A673 (cell line): Measurements from ENCODE around the gene OTOG. TPM values are rescaled to one million over a fixed set of nuclear protein-coding genes. Genes with fewer than 3 reads are reported as not detected.

Experiments used
- BruUV-seq: library from RNA; stranded (reverse); fragments of 400-500 nt; replicated peaks from 2 replicates; lab custom pipeline; 2021; lab: Mats Ljungman, UMichigan
- CTCF ChIA-PET: fragments of 300-600 bp; sonication (Branson Sonifier 250); formaldehyde crosslinking; loops from one replicate; lab custom pipeline; 2022; ENCODE audit warnings: antibody characterized with exemption; lab: Charles Lee
- POLR2A ChIA-PET: fragments of 300-600 bp; sonication (Branson Sonifier 250); formaldehyde crosslinking; loops from one replicate; lab custom pipeline; 2022; ENCODE audit warnings: antibody characterized with exemption; ENCODE audit not compliant: low non-redundant PET; lab: Charles Lee
- DNase-seq: peaks from one replicate; pipeline ENCODE4 v3.0.0-alpha.2; 2015; ENCODE audit warnings: low spot score
- H3K27ac ChIP-seq: fragments of 200-600 bp; sonication (generic); 2 replicates; pipeline ENCODE4 v1.5.1; 2016; ENCODE audit warnings: mixed run types, low read depth, mild to moderate bottlenecking, mixed read lengths, antibody characterized with exemption, low read length; ENCODE audit not compliant: poor library complexity, severe bottlenecking
- H3K27me3 ChIP-seq: fragments of 200-600 bp; sonication (generic); replicated peaks from 2 replicates; pipeline ENCODE4 v1.6.1; 2017; ENCODE audit warnings: mixed run types, low read depth, mild to moderate bottlenecking, mixed read lengths, antibody characterized with exemption, low read length; ENCODE audit not compliant: insufficient read depth, poor library complexity
- H3K36me3 ChIP-seq: fragments of 200-600 bp; sonication (generic); 2 replicates; pipeline ENCODE4 v1.6.1; 2016; ENCODE audit warnings: mixed run types, mild to moderate bottlenecking, mixed read lengths, antibody characterized with exemption, low read length; ENCODE audit not compliant: insufficient read depth, poor library complexity, severe bottlenecking
- H3K4me1 ChIP-seq: fragments of 200-600 bp; sonication (generic); 2 replicates; pipeline ENCODE4 v1.6.1; 2017; ENCODE audit warnings: mixed run types, mild to moderate bottlenecking, mixed read lengths, antibody characterized with exemption, low read length; ENCODE audit not compliant: insufficient read depth, poor library complexity, severe bottlenecking
- H3K4me3 ChIP-seq: fragments of 200-600 bp; sonication (generic); 2 replicates; pipeline ENCODE4 v1.5.1; 2016; ENCODE audit warnings: low read depth, mixed run types, mild to moderate bottlenecking, mixed read lengths, low read length; ENCODE audit not compliant: poor library complexity, severe bottlenecking
- H3K9me3 ChIP-seq: fragments of 200-600 bp; sonication (generic); 2 replicates; pipeline ENCODE4 v1.6.1; 2016; ENCODE audit warnings: mixed run types, low read depth, mild to moderate bottlenecking, mixed read lengths, antibody characterized with exemption, low read length; ENCODE audit not compliant: poor library complexity, severe bottlenecking
- EZH2 ChIP-seq: fragments of 200-600 bp; sonication (generic); IDR thresholded peaks from 2 replicates; pipeline ENCODE4 v1.6.1; 2017; ENCODE audit warnings: borderline replicate concordance, low read depth, mild to moderate bottlenecking, mixed read lengths, antibody characterized with exemption, low read length; ENCODE audit not compliant: poor library complexity, severe bottlenecking
- intact Hi-C: fragments of 100-400 bp; cut with micrococcal nuclease; formaldehyde crosslinking; loops from one replicate; pipeline ENCODE4 v1.10.0; 2022; ENCODE audit not compliant: unreplicated experiment
- total RNA-seq: library from RNA; stranded (reverse); gene quantifications from 2 replicates; pipeline ENCODE4 v1.2.3, GENCODE V29; 2021
- TF ChIP-seq, protein P1 (sequence below): fragments of 300-800, 200-600 bp; sonication (generic); conservative IDR thresholded peaks from 2 replicates; pipeline ENCODE4 v1.5.1; 2017; ENCODE audit warnings: low read depth, mild to moderate bottlenecking, antibody characterized with exemption, low read length, moderate library complexity, mixed read lengths

Gene OTOG
- total RNA-seq, 1 experiment from 2014 or later = not detected

DNA sequence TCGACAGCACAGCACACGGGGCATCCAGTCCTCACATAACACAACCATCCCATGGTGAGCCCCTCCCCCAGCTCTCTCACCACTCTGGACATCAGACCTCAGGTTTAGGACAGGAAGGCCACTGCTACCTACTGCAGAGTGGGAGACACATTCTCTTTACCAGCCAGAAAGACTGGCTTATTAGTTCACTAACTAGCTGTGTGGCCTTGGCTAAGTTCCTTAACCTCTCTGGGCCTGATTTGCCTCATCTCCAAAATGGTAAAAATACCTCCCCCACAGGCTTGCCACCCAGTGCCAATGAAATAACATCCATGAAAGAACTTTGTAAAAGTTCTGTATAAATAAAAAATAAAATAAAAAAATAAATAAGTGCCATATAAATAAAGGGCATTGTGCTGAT is 35.0 kb upstream of the OTOG start:
- intact Hi-C loops = no loop called here
- no peaks in the 10 kb centered on the region for H3K9me3 ChIP-seq
- ChIA-PET CTCF (no interaction called here), POLR2A (no interaction called here)
- no TSS peak for BruUV-seq
- H3K4me3 ChIP-seq = no peak overlapping the region
- no peak for DNase-seq
- H3K27ac ChIP-seq = no peak overlapping the region
- no peaks in the 10 kb centered on the region for H3K36me3 ChIP-seq
- no peaks in the 10 kb centered on the region for H3K4me1 ChIP-seq
- TF ChIP-seq EZH2 = no peak
- TF ChIP-seq, protein P1, sequence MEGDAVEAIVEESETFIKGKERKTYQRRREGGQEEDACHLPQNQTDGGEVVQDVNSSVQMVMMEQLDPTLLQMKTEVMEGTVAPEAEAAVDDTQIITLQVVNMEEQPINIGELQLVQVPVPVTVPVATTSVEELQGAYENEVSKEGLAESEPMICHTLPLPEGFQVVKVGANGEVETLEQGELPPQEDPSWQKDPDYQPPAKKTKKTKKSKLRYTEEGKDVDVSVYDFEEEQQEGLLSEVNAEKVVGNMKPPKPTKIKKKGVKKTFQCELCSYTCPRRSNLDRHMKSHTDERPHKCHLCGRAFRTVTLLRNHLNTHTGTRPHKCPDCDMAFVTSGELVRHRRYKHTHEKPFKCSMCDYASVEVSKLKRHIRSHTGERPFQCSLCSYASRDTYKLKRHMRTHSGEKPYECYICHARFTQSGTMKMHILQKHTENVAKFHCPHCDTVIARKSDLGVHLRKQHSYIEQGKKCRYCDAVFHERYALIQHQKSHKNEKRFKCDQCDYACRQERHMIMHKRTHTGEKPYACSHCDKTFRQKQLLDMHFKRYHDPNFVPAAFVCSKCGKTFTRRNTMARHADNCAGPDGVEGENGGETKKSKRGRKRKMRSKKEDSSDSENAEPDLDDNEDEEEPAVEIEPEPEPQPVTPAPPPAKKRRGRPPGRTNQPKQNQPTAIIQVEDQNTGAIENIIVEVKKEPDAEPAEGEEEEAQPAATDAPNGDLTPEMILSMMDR = no peak
- H3K27me3 ChIP-seq = no peaks in the 10 kb centered on the region

DNA sequence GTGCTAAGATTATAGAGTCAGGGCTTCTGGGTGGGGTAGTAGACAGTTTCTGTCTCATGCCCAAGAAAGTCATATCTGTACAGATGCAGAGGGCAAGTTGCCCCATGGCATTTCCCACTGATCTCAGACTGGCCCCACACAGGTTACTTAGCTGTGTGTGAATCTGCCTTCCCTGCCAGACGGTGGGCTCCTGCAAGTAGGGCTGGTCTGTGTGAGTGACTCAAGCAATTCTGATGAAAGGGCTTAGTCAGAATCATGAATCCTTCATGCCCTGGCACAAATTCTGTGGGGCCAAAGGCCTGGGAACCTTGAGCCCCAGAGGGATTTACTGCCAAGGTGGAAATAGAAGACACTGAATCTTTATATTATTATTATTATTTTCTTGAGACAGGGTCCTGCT is 33.2 kb upstream of the OTOG start:
- CTCF ChIA-PET = no interaction called here
- Histone ChIP-seq H3K36me3 (no peaks in the 10 kb centered on the region), H3K4me1 (no peaks in the 10 kb centered on the region), H3K27ac (no peak overlapping the region), H3K4me3 (no peak overlapping the region), H3K9me3 (no peaks in the 10 kb centered on the region), H3K27me3 (no peaks in the 10 kb centered on the region)
- BruUV-seq = no TSS peak
- intact Hi-C loops = no loop called here
- DNase-seq = no peak
- TF ChIP-seq, protein P1 = no peak
- no peak for TF ChIP-seq EZH2
- POLR2A ChIA-PET = no interaction called here

DNA sequence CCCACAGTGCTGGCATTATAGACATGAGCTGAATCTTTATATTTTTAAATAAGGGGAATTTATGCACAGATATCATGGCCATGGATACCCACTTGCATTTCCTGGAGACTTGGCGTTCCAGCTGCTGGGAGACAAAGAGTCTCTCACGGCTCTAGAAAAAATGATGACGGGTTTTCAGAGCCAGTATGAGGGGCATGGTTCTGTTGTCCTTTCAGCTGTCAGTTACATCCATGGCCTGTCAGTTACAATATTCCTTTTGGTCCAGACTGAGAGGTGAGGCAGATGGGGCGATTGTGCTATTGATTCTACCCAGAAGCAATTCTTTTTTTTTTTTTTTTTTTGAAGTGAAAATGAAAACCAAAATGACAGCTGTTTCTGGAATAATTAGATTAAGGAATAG is 32.6 kb upstream of the OTOG start:
- no peaks in the 10 kb centered on the region for H3K36me3 ChIP-seq
- ChIA-PET CTCF (no interaction called here), POLR2A (no interaction called here)
- H3K4me3 ChIP-seq = no peak overlapping the region
- no peaks in the 10 kb centered on the region for H3K9me3 ChIP-seq
- H3K4me1 ChIP-seq = no peaks in the 10 kb centered on the region
- no peaks in the 10 kb centered on the region for H3K27me3 ChIP-seq
- no peak for DNase-seq
- BruUV-seq = no TSS peak
- TF ChIP-seq EZH2 = no peak
- TF ChIP-seq, protein P1 = no peak
- intact Hi-C loops = no loop called here
- no peak overlapping the region for H3K27ac ChIP-seq
